Fibroblast of mammary gland (primary cell): ENCODE results near the gene EDNRB.
"Not testable (repeated sequence)": the region's sequence is repeated elsewhere in the genome, so short reads cannot be mapped to it uniquely, and the experiment has no call there.

Experiments used
- DNase-seq: peaks from one replicate; pipeline ENCODE4 v3.0.0-alpha.2; 2010; ENCODE audit warnings: low read depth
- H3K4me3 ChIP-seq: 2 replicates; pipeline ENCODE4 v1.5.1; 2011; ENCODE audit warnings: low read depth, mild to moderate bottlenecking, low read length, moderate library complexity; ENCODE audit not compliant: control insufficient read depth
- CTCF ChIP-seq: conservative IDR thresholded peaks from 2 replicates; pipeline ENCODE4 v1.5.1; 2011; ENCODE audit warnings: low read depth, low read length, inconsistent platforms; ENCODE audit not compliant: control insufficient read depth, insufficient read depth

The EDNRB gene

GRCh38 chr13:77918391-77919245 lies at the start of gene EDNRB:
Gene EDNRB, minus strand, starts transcription at chr13:77918831. Its CDS starts 258 bp downstream, at chr13:77918573.
- H3K4me3 ChIP-seq, result peak within 1 kb of the TSS; percentile 62

GRCh38 chr13:77966671-77967070 lies 48.0 kb upstream of the EDNRB start:
- no peak for TF ChIP-seq CTCF
- H3K4me3 ChIP-seq, result no peak overlapping the region
- DNase-seq, result peak; percentile 7

More at GRCh38 chr13:77918391-77919245, at the start of gene EDNRB:
- TF ChIP-seq CTCF, result peak; percentile 7
- DNase-seq, result peak; percentile 43

- no peak for TF ChIP-seq CTCF
- H3K4me3 ChIP-seq, result no peak overlapping the region
- DNase-seq, result no peak
Observed at GRCh38 chr13:77952737-77953136, 34.1 kb upstream of the EDNRB start.

DNA sequence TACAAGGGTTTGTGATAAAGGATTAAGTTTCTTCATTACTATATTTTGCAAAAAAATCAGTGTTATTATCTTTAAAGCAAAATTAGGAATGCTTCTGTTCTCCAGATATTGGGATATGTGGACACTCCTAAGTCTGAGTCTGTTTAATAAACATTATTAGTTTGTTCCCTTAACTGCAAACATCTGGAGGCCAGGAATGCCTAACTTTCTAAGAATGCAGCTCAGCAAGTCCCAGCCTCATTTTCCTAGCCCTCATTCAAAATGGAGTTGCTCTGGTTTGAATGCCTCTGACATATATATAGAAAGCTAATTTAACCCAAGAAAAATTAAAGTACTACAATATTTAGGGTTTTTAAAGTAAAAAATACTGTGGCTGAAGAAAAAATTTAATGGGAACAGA lies 33.6 kb upstream of the EDNRB start:
- no peak for DNase-seq
- TF ChIP-seq CTCF, result no peak

GRCh38 chr13:77946522-77946921 lies 27.9 kb upstream of the EDNRB start:
- TF ChIP-seq CTCF, result no peak

More for the DNA sequence above, 33.6 kb upstream of the EDNRB start:
- no peak overlapping the region for H3K4me3 ChIP-seq

DNA sequence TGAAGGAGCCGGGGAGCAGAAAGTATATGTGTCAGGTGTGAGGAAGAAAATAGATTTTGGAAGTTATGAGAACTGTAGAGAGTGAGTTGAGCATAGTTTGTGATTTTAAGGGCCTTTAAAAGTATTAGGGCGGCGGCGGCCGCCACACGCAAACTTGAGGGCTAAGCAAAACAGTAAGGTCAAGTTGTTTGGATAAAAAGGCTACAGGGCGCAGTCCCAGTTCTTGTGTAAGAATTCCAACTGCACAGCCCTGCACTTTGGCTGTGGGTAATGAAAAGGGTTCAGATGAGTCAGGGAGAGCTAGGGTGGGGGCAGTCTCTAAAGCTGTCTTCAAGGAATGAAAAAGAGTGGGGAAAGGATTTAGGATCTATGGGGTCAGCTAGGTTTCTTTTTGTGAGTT lies 16.4 kb upstream of the EDNRB start:
- not testable (repeated sequence) for DNase-seq, H3K4me3 ChIP-seq

More at GRCh38 chr13:77946522-77946921, 27.9 kb upstream of the EDNRB start:
- no peak for DNase-seq
- H3K4me3 ChIP-seq, result no peak overlapping the region

- no peak for DNase-seq
- no peak overlapping the region for H3K4me3 ChIP-seq
- TF ChIP-seq CTCF, result no peak
Observed at GRCh38 chr13:77930430-77930829, 11.8 kb upstream of the EDNRB start.
